Astrocyte (in vitro differentiated cells and primary cell): ENCODE measurements around the gene CD79A. TPM values are rescaled to one million over a fixed set of nuclear protein-coding genes. Genes with fewer than 3 reads are reported as not detected.

Experiments used
- DNase-seq: peaks from one replicate; pipeline ENCODE4 v3.0.0-alpha.2; 2010; ENCODE audit warnings: low read depth
- FAIRE-seq: peaks from 2 replicates; lab custom pipeline; 2011; peaks lifted over from hg19 to GRCh38; lab: Jason Lieb, UNC
- H2AFZ ChIP-seq: 2 replicates; pipeline ENCODE4 v1.6.0; 2012; ENCODE audit warnings: low read depth, low read length, inconsistent platforms
- H3K27ac ChIP-seq: 2 replicates; pipeline ENCODE4 v1.5.1; 2011; ENCODE audit warnings: low read depth, low read length, inconsistent platforms
- H3K27me3 ChIP-seq: 2 replicates; pipeline ENCODE4 v1.6.0; 2011; ENCODE audit warnings: low read length, inconsistent platforms; ENCODE audit not compliant: insufficient read depth
- H3K36me3 ChIP-seq: 2 replicates; pipeline ENCODE4 v1.5.1; 2011; ENCODE audit warnings: low read length, inconsistent platforms; ENCODE audit not compliant: insufficient read depth
- H3K4me1 ChIP-seq: 2 replicates; pipeline ENCODE4 v1.5.1; 2011; ENCODE audit warnings: low read length, inconsistent platforms; ENCODE audit not compliant: insufficient read depth
- H3K4me2 ChIP-seq: 2 replicates; pipeline ENCODE4 v1.6.0; 2012; ENCODE audit warnings: low read length, inconsistent platforms
- H3K4me3 ChIP-seq: 2 replicates; pipeline ENCODE4 v1.5.1; 2011; ENCODE audit warnings: low read depth, mild to moderate bottlenecking, low read length, inconsistent platforms; ENCODE audit not compliant: insufficient read depth
- H3K79me2 ChIP-seq: 2 replicates; pipeline ENCODE4 v1.6.0; 2012; ENCODE audit warnings: mild to moderate bottlenecking, low read length, inconsistent platforms; ENCODE audit not compliant: insufficient read depth
- H3K9ac ChIP-seq: 2 replicates; pipeline ENCODE4 v1.6.0; 2012; ENCODE audit warnings: mild to moderate bottlenecking, low read length, inconsistent platforms
- H3K9me3 ChIP-seq: 2 replicates; pipeline ENCODE4 v1.5.1; 2012; ENCODE audit warnings: low read depth, mild to moderate bottlenecking, low read length, inconsistent platforms; ENCODE audit not compliant: insufficient read depth
- H4K20me1 ChIP-seq: 2 replicates; pipeline ENCODE4 v1.6.0; 2012; ENCODE audit warnings: low read length, inconsistent platforms; ENCODE audit not compliant: insufficient read depth
- H3K27ac Mint-ChIP-seq: one replicate; pipeline ENCODE4 v1.8.0; 2021; ENCODE audit warnings: mild to moderate bottlenecking, mixed read lengths; ENCODE audit not compliant: unreplicated experiment
- H3K27me3 Mint-ChIP-seq: one replicate; pipeline ENCODE4 v1.8.0; 2021; ENCODE audit warnings: low read depth, mixed read lengths; ENCODE audit not compliant: unreplicated experiment
- H3K36me3 Mint-ChIP-seq: one replicate; pipeline ENCODE4 v1.8.0; 2021; ENCODE audit warnings: low read depth, mixed read lengths; ENCODE audit not compliant: unreplicated experiment
- H3K4me1 Mint-ChIP-seq: one replicate; pipeline ENCODE4 v1.8.0; 2021; ENCODE audit warnings: low read depth, mixed read lengths; ENCODE audit not compliant: unreplicated experiment
- H3K4me3 Mint-ChIP-seq: one replicate; pipeline ENCODE4 v1.8.0; 2021; ENCODE audit warnings: mild to moderate bottlenecking, moderate library complexity, mixed read lengths; ENCODE audit not compliant: unreplicated experiment
- H3K9me3 Mint-ChIP-seq: one replicate; pipeline ENCODE4 v1.8.0; 2021; ENCODE audit warnings: mild to moderate bottlenecking, mixed read lengths; ENCODE audit not compliant: unreplicated experiment
- CTCF ChIP-seq: IDR thresholded peaks from 2 replicates; pipeline ENCODE4 v1.5.1; 2011; ENCODE audit warnings: low read depth, mild to moderate bottlenecking, inconsistent platforms, low read length, moderate library complexity; ENCODE audit not compliant: insufficient read depth
- EZH2 ChIP-seq: IDR thresholded peaks from 2 replicates; pipeline ENCODE4 v1.6.1; 2012; ENCODE audit warnings: mild to moderate bottlenecking, low read length, inconsistent platforms; ENCODE audit not compliant: insufficient read depth
- total RNA-seq: library from RNA; stranded (reverse); gene quantifications from 2 replicates; pipeline ENCODE4 v1.2.1, GENCODE V29; 2021

CD79A gene
- total RNA-seq, 1 donor from 2014 or later, result 0.30 TPM

GRCh38 chr19:41911889-41912731 lies 35.0 kb downstream of the CD79A start:
- Mint-ChIP-seq H3K9me3 (peaks cover 2% of the 10 kb centered on the region), H3K27ac (peak overlapping the region; percentile 59), H3K4me1 (no peaks in the 10 kb centered on the region), H3K36me3 (peaks cover 2% of the 10 kb centered on the region), H3K4me3 (no peak overlapping the region), H3K27me3 (peaks cover 30% of the 10 kb centered on the region)
- H3K9ac ChIP-seq, result no peak overlapping the region
- peaks cover 3% of the 10 kb centered on the region for H3K9me3 ChIP-seq
- H3K4me1 ChIP-seq, result no peaks in the 10 kb centered on the region
- H4K20me1 ChIP-seq, result peaks cover 39% of the 10 kb centered on the region
- H3K36me3 ChIP-seq, result no peaks in the 10 kb centered on the region
- DNase-seq (no peak), FAIRE-seq (no peak)
- H3K4me2 ChIP-seq, result no peak overlapping the region
- no peak overlapping the region for H3K27ac ChIP-seq
- no peak overlapping the region for H2AFZ ChIP-seq
- H3K79me2 ChIP-seq, result no peaks in the 10 kb centered on the region
- H3K4me3 ChIP-seq, result no peak overlapping the region
- peak; percentile 99 for TF ChIP-seq EZH2
- no peak for TF ChIP-seq CTCF
- H3K27me3 ChIP-seq, result peaks cover 51% of the 10 kb centered on the region

- H3K36me3 Mint-ChIP-seq, result no peaks in the 10 kb centered on the region
- Histone ChIP-seq H4K20me1 (peaks cover 39% of the 10 kb centered on the region), H2AFZ (no peak overlapping the region), H3K4me3 (no peak overlapping the region), H3K9ac (no peak overlapping the region), H3K9me3 (peaks cover 3% of the 10 kb centered on the region), H3K4me2 (no peak overlapping the region), H3K27ac (no peak overlapping the region), H3K27me3 (peaks cover 58% of the 10 kb centered on the region), H3K4me1 (no peaks in the 10 kb centered on the region), H3K36me3 (no peaks in the 10 kb centered on the region), H3K79me2 (no peaks in the 10 kb centered on the region)
- no peaks in the 10 kb centered on the region for H3K4me1 Mint-ChIP-seq
- H3K4me3 Mint-ChIP-seq, result no peak overlapping the region
- TF ChIP-seq CTCF (no peak), EZH2 (peak; percentile 37)
- peaks cover 2% of the 10 kb centered on the region for H3K9me3 Mint-ChIP-seq
- no peak overlapping the region for H3K27ac Mint-ChIP-seq
- peaks cover 30% of the 10 kb centered on the region for H3K27me3 Mint-ChIP-seq
- FAIRE-seq (no peak), DNase-seq (no peak)
Observed at GRCh38 chr19:41912899-41913537, 35.9 kb downstream of the CD79A start.
